ENCODE measurements around the gene GNG8.

Gene GNG8

GRCh38 chr19:46616631-46617322 is 19.2 kb downstream of the GNG8 start:
- DNase-seq, result peak; percentile 39

- no peak for DNase-seq
Measured at GRCh38 chr19:46615966-46616365, 20.0 kb downstream of the GNG8 start.

- DNase-seq, result peak; percentile 45
Measured at GRCh38 chr19:46614114-46614722, 21.8 kb downstream of the GNG8 start.

GRCh38 chr19:46613525-46613924 is 22.5 kb downstream of the GNG8 start:
- DNase-seq, result no peak

- DNase-seq, result no peak
Measured at GRCh38 chr19:46611776-46612175, 24.2 kb downstream of the GNG8 start.

GRCh38 chr19:46610851-46611770 is 24.9 kb downstream of the GNG8 start:
- no peak for DNase-seq

- no peak for DNase-seq
Measured at GRCh38 chr19:46610413-46610775, 25.6 kb downstream of the GNG8 start.

- DNase-seq, result no peak
Measured at GRCh38 chr19:46609511-46610412, 26.2 kb downstream of the GNG8 start.

GRCh38 chr19:46608581-46609345 is 27.2 kb downstream of the GNG8 start:
- no peak for DNase-seq

- no peak for DNase-seq
Measured at GRCh38 chr19:46608178-46608577, 27.8 kb downstream of the GNG8 start.

GRCh38 chr19:46607448-46607841 is 28.6 kb downstream of the GNG8 start:
- DNase-seq, result no peak

- no peak for DNase-seq
Measured at GRCh38 chr19:46606681-46607447, 29.1 kb downstream of the GNG8 start.

GRCh38 chr19:46606019-46606418 is 30.0 kb downstream of the GNG8 start:
- DNase-seq, result no peak

- DNase-seq, result no peak
Measured at GRCh38 chr19:46605356-46605821, 30.6 kb downstream of the GNG8 start.

- DNase-seq, result no peak
Measured at GRCh38 chr19:46604781-46605355, 31.1 kb downstream of the GNG8 start.

- no peak for DNase-seq
Measured at GRCh38 chr19:46603752-46604231, 32.2 kb downstream of the GNG8 start.

GRCh38 chr19:46603195-46603637 is 32.8 kb downstream of the GNG8 start:
- DNase-seq, result no peak

- DNase-seq, result no peak
Measured at GRCh38 chr19:46602392-46603194, 33.4 kb downstream of the GNG8 start.
